GM21619 (cell line): Measurements from ENCODE around the gene RERE.

Source experiments
- ATAC-seq: cut with Tn5 transposase; IDR thresholded peaks from one replicate; pipeline ENCODE4 v1.9.1; 2021; ENCODE audit not compliant: unreplicated experiment

Gene RERE

GRCh38 chr1:8671306-8671917 is 146.0 kb downstream of the RERE start:
- no peak for ATAC-seq

GRCh38 chr1:8670371-8670818 is 147.0 kb downstream of the RERE start:
- ATAC-seq = no peak

- ATAC-seq = no peak
Measured at GRCh38 chr1:8669606-8670335, 147.7 kb downstream of the RERE start.

- ATAC-seq = no peak
Measured at GRCh38 chr1:8667869-8668594, 149.4 kb downstream of the RERE start.

GRCh38 chr1:8666389-8667167 is 150.9 kb downstream of the RERE start:
- no peak for ATAC-seq

- ATAC-seq = no peak
Measured at GRCh38 chr1:8665833-8666232, 151.6 kb downstream of the RERE start.

- no peak for ATAC-seq
Measured at GRCh38 chr1:8664887-8665286, 152.6 kb downstream of the RERE start.

- peak; percentile 45 for ATAC-seq
Measured at GRCh38 chr1:8663915-8664329, 153.5 kb downstream of the RERE start.

GRCh38 chr1:8663090-8663802 is 154.2 kb downstream of the RERE start:
- no peak for ATAC-seq

- no peak for ATAC-seq
Measured at GRCh38 chr1:8662380-8663072, 154.9 kb downstream of the RERE start.

GRCh38 chr1:8661185-8662110 is 156.0 kb downstream of the RERE start:
- no peak for ATAC-seq

- ATAC-seq = no peak
Measured at GRCh38 chr1:8660411-8660828, 157.0 kb downstream of the RERE start.

- ATAC-seq = no peak
Measured at GRCh38 chr1:8659593-8659992, 157.8 kb downstream of the RERE start.

- ATAC-seq = no peak
Measured at GRCh38 chr1:8653878-8654277, 163.6 kb downstream of the RERE start.

GRCh38 chr1:8652467-8653046 is 164.9 kb downstream of the RERE start:
- ATAC-seq = no peak

- ATAC-seq = no peak
Measured at GRCh38 chr1:8651962-8652361, 165.5 kb downstream of the RERE start.

- no peak for ATAC-seq
Measured at GRCh38 chr1:8651236-8651890, 166.1 kb downstream of the RERE start.

GRCh38 chr1:8649875-8650274 is 167.6 kb downstream of the RERE start:
- ATAC-seq = no peak
